GM21528 (cell line): Measurements from ENCODE around the gene DSCAML1.

Experiments
- ATAC-seq: cut with Tn5 transposase; IDR thresholded peaks from one replicate; pipeline ENCODE4 v1.9.1; 2021; ENCODE audit warnings: mild to moderate bottlenecking, moderate library complexity; ENCODE audit not compliant: unreplicated experiment, low FRiP score

DSCAML1 gene

GRCh38 chr11:117570701-117571100, 226.3 kb downstream of the DSCAML1 start:
- ATAC-seq, result no peak

- no peak for ATAC-seq
These were observed 227.1 kb downstream of the DSCAML1 start for GRCh38 chr11:117569911-117570310.

GRCh38 chr11:117565709-117566108, 231.3 kb downstream of the DSCAML1 start:
- ATAC-seq, result no peak

- ATAC-seq, result no peak
These were observed 232.7 kb downstream of the DSCAML1 start for GRCh38 chr11:117564321-117564720.

- no peak for ATAC-seq
These were observed 233.5 kb downstream of the DSCAML1 start for GRCh38 chr11:117563556-117563955.

GRCh38 chr11:117562136-117562535, 234.9 kb downstream of the DSCAML1 start:
- no peak for ATAC-seq

GRCh38 chr11:117560780-117561530, 236.1 kb downstream of the DSCAML1 start:
- no peak for ATAC-seq

- ATAC-seq, result no peak
These were observed 237.3 kb downstream of the DSCAML1 start for GRCh38 chr11:117559698-117560097.

- ATAC-seq, result no peak
These were observed 239.7 kb downstream of the DSCAML1 start for GRCh38 chr11:117557361-117557760.

- no peak for ATAC-seq
These were observed 242.2 kb downstream of the DSCAML1 start for GRCh38 chr11:117554601-117555333.

- no peak for ATAC-seq
These were observed 244.4 kb downstream of the DSCAML1 start for GRCh38 chr11:117552626-117553025.

GRCh38 chr11:117551761-117552343, 245.2 kb downstream of the DSCAML1 start:
- ATAC-seq, result no peak

GRCh38 chr11:117550466-117550865, 246.6 kb downstream of the DSCAML1 start:
- ATAC-seq, result no peak

GRCh38 chr11:117549417-117549816, 247.6 kb downstream of the DSCAML1 start:
- no peak for ATAC-seq

- ATAC-seq, result no peak
These were observed 248.1 kb downstream of the DSCAML1 start for GRCh38 chr11:117548876-117549275.

GRCh38 chr11:117547946-117548345, 249.1 kb downstream of the DSCAML1 start:
- no peak for ATAC-seq

GRCh38 chr11:117547195-117547850, 249.7 kb downstream of the DSCAML1 start:
- ATAC-seq, result no peak

- ATAC-seq, result no peak
These were observed 250.4 kb downstream of the DSCAML1 start for GRCh38 chr11:117546431-117547194.

- no peak for ATAC-seq
These were observed 251.3 kb downstream of the DSCAML1 start for GRCh38 chr11:117545706-117546105.

- ATAC-seq, result no peak
These were observed 252.8 kb downstream of the DSCAML1 start for GRCh38 chr11:117544130-117544800.
